Skeletal muscle tissue (tissue), 4 donors: ENCODE measurements around the gene GID8. TPM values are rescaled to one million over a fixed set of nuclear protein-coding genes. Genes with fewer than 3 reads are reported as not detected.

Experiments used
- H3K27ac ChIP-seq: one replicate; pipeline ENCODE4 v1.7.0; 2013; ENCODE audit warnings: mild to moderate bottlenecking, low read depth, low read length, inconsistent platforms
- H3K27me3 ChIP-seq, 3 donors: one replicate each; pipeline ENCODE4 v1.7.0; 2013; ENCODE audit warnings: low read length in 3 of 3; ENCODE audit not compliant: control insufficient read depth in 3 of 3, insufficient read depth in 3 of 3
- H3K36me3 ChIP-seq, 3 donors: one replicate each; pipeline ENCODE4 v1.7.0; 2013; ENCODE audit warnings: low read length in 3 of 3; ENCODE audit not compliant: control insufficient read depth in 3 of 3, insufficient read depth in 3 of 3
- H3K4me1 ChIP-seq, 3 donors: one replicate each; pipeline ENCODE4 v1.7.0; 2013; ENCODE audit warnings: low read length in 3 of 3, mild to moderate bottlenecking in 3 of 3; ENCODE audit not compliant: control insufficient read depth in 3 of 3, insufficient read depth in 3 of 3
- H3K4me3 ChIP-seq, 3 donors: one replicate each; pipeline ENCODE4 v1.7.0; 2013; ENCODE audit warnings: low read length in 3 of 3
- H3K9ac ChIP-seq, 3 donors: one replicate each; pipeline ENCODE4 v1.7.0; 2013; ENCODE audit warnings: low read length in 3 of 3, mild to moderate bottlenecking in 3 of 3, moderate library complexity in 2 of 3, low read depth in 1 of 3
- H3K9me3 ChIP-seq, 3 donors: one replicate each; pipeline ENCODE4 v1.7.0; 2013; ENCODE audit warnings: low read length in 3 of 3; ENCODE audit not compliant: control insufficient read depth in 3 of 3
- total RNA-seq: library from RNA; depleted of rRNA; stranded (reverse); fragments of >200 nt; gene quantifications from one replicate; pipeline ENCODE4 v1.2.3, GENCODE V29; 2014
- donor health status: Osteomylitis.

The GID8 gene
- total RNA-seq, 1 donor from 2014 or later: 28.7 TPM

DNA sequence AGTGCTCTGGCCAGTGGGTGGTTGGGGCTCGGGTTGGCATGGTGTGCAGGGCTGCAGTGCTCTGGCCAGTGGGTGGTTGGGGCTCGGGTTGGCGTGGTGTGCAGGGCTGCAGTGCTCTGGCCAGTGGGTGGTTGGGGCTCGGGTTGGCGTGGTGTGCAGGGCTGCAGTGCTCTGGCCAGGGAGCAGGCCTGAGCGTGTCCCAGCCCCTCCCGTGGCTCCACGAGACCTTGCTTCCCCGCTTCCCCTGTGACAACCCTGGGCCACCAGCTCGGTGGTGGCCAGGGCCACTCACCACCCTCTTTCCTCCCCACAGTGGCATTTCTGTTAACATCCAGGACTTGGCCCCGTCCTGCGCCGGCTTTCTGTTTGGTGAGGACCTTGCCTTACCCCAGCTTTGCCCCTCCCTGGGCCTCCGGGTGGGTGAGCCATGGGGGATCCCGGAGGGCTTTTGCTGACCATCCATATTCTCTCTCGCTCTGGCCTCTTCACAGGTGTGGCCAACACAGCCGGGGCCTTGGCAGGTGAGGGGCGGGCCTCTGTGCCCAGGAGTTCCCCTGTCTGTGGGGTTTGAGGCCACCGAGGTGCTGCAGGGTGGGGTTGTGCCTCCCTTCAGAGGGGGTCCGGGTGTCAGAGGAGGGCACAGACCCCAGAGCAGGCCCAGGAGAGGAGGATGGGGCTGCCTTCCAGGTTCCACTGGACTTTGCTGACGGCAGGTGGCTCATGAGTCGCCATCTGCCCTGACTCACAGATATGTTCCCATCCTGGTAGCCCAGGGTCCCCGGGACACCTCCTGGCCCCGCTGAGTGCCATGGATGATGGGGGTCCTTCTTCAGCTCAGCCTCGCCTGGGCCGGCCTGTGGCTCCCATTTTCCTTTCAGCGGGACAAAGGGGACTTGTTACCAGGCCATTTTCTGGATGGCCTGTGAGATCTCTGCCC lies 28.5 kb downstream of the GID8 start:
- Histone ChIP-seq H3K9ac (no peak overlapping the region), H3K27ac (no peak overlapping the region), H3K4me3 (no peak overlapping the region), H3K9me3 (no peaks in the 10 kb centered on the region), H3K36me3 (no peaks in the 10 kb centered on the region), H3K4me1 (no peaks in the 10 kb centered on the region), H3K27me3 (peaks cover 21 to 32% (median 29%) of the 10 kb centered on the region in 3 donors)

DNA sequence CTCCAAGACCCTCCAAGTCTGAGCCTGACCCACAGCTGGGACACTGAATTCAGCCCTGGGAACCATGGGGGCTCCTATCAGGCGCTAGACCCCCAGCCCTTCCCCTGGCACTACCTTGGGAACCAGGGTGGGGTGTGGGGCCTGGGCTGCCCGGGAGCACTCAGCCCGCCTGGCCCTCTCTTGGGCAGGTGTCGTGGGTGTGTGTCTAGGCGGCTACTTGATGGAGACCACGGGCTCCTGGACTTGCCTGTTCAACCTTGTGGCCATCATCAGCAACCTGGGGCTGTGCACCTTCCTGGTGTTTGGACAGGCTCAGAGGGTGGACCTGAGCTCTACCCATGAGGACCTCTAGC lies 29.2 kb downstream of the GID8 start:
- Histone ChIP-seq H3K27me3 (peaks cover 28 to 39% (median 30%) of the 10 kb centered on the region in 3 donors), H3K36me3 (no peaks in the 10 kb centered on the region), H3K9me3 (no peaks in the 10 kb centered on the region), H3K4me3 (no peak overlapping the region), H3K4me1 (peaks cover 0 to under 1% (median 0%) of the 10 kb centered on the region in 3 donors), H3K27ac (no peak overlapping the region), H3K9ac (no peak overlapping the region)

DNA sequence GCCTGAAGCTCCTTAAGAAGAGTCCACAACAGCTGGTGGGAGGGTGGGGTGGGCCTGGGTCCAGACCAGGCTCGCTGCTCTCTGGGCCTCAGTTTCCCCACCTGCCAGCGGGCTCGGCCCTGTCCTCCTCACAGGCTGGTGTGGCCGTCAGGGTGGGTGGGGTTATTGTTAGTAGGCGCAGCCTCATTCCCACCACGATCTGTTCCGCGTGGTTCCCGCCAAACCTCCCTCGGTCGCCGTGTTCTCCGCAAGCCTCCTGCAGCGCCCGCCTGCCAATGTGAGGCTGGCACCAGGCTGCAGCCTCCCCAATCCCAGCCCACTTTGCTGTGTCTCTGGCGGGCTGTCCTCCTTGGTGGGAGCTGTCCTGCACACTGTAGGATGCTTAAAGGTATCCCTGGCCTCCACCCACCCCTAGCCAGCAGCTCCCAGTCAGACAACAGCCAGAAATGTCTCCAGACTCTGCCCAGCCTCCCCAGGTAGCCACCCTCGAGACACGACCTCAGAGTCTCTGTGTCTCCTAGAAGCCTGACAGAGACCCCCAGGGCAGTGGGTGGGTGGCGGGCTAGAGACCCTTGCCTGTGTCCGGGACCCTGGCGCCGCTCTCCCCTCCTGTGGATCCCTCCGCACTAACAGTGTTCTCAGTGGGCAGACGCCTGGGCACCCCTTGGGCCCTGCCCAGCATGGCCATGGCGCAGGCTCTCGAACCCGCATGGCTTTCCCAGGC lies 29.8 kb downstream of the GID8 start:
- H3K9ac ChIP-seq: no peak overlapping the region
- no peak overlapping the region for H3K27ac ChIP-seq
- H3K4me1 ChIP-seq: peaks cover 3 to 7% (median 4%) of the 10 kb centered on the region in 3 donors
- peaks cover 34 to 45% (median 37%) of the 10 kb centered on the region in 3 donors for H3K27me3 ChIP-seq
- no peaks in the 10 kb centered on the region for H3K36me3 ChIP-seq
- no peaks in the 10 kb centered on the region for H3K9me3 ChIP-seq
- no peak overlapping the region for H3K4me3 ChIP-seq

DNA sequence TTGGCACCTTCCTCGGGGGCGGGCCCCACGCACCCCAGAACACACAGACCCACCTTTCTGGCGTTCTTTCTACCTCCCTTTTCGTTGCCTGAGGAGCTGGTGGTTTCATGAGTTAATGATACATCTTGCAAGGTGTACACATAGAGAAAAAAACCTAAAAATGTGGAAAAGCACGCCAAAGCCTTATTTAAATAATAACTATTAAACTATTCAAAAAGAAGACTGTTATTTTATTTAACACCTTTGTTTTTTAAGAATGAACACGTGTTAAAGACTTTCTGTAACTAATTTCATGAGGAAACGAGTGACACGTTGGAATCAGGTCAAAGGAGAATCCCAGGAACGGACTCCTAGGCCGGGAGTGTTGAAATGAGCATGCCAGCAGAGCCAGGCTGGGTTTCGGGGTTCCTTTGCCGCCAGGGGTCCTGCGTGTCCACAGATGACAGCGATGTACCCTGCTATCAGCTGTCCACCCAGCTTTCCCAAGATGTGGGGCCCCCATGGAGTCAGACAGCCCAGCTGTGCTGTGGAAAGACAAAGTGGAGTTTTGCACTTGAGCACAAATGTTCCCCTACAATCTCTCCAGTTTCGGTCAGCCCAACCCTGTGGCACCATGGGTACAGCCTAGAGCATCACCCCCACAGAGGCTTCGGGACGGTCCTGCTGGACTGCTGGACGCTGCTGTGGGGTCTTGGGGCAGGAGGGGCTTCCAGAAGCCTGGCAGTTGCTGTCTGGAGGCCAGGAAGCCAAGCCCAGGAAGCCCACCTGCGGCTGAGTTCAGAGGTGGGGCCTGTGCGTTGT lies 30.6 kb downstream of the GID8 start:
- Histone ChIP-seq H3K27me3 (peaks cover 39 to 53% (median 45%) of the 10 kb centered on the region in 3 donors), H3K4me3 (no peak overlapping the region), H3K36me3 (no peaks in the 10 kb centered on the region), H3K4me1 (peaks cover 3 to 10% (median 5%) of the 10 kb centered on the region in 3 donors), H3K9ac (no peak overlapping the region), H3K9me3 (no peaks in the 10 kb centered on the region), H3K27ac (no peak overlapping the region)

DNA sequence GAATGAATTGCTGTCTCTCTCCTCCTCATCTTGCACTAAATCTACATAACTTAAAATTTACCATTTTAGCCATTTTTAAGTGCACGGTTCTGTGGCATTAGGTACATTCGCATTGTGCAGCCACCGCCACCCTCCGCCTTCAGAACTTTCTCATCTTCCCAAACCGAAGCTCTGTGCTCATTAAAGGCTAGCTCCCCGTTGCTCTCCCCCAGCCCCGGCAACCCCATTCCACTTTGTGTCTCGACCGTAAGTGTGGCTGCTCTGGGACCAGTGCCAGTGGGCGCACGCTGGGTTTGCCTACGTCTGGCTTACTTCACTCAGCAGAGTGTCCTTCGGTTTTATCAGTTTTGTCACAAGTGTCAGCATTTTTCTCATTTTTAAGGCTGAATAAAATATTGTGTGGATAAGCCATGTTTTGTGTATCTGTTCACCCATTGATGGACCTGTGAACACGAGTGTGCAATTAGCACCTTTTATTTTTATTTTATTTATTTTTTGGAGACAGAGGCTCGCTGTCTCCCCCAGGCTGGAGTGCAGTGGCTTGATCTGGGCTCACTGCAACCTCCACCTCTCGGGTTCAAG lies 31.3 kb downstream of the GID8 start:
- H3K36me3 ChIP-seq: no peaks in the 10 kb centered on the region
- no peak overlapping the region for H3K4me3 ChIP-seq
- no peaks in the 10 kb centered on the region for H3K9me3 ChIP-seq
- H3K4me1 ChIP-seq: peaks cover 3 to 10% (median 5%) of the 10 kb centered on the region in 3 donors
- H3K27me3 ChIP-seq: peaks cover 43 to 59% (median 51%) of the 10 kb centered on the region in 3 donors
- no peak overlapping the region for H3K9ac ChIP-seq
- H3K27ac ChIP-seq: no peak overlapping the region

DNA sequence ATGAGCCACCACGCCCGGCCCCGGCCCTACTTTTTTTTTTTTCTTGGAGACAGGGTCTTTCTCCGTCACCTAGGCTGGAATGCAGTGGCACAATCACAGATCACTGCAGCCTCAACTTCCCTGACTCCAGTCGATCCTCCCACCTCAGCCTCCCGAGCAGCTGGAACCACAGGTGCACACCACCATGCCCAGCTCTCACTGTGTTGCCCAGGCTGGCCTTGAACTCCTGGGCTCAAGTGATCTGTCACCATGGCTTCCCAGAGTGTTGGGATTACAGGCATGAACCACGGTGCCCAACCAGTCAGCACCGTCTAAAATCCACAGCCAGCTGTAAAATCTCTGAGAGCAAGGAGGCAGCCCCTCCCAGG lies 32.0 kb downstream of the GID8 start:
- peaks cover 3 to 10% (median 5%) of the 10 kb centered on the region in 3 donors for H3K4me1 ChIP-seq
- H3K27me3 ChIP-seq: peaks cover 49 to 66% (median 54%) of the 10 kb centered on the region in 3 donors
- no peak overlapping the region for H3K9ac ChIP-seq
- no peak overlapping the region for H3K4me3 ChIP-seq
- no peaks in the 10 kb centered on the region for H3K9me3 ChIP-seq
- H3K27ac ChIP-seq: no peak overlapping the region
- no peaks in the 10 kb centered on the region for H3K36me3 ChIP-seq

DNA sequence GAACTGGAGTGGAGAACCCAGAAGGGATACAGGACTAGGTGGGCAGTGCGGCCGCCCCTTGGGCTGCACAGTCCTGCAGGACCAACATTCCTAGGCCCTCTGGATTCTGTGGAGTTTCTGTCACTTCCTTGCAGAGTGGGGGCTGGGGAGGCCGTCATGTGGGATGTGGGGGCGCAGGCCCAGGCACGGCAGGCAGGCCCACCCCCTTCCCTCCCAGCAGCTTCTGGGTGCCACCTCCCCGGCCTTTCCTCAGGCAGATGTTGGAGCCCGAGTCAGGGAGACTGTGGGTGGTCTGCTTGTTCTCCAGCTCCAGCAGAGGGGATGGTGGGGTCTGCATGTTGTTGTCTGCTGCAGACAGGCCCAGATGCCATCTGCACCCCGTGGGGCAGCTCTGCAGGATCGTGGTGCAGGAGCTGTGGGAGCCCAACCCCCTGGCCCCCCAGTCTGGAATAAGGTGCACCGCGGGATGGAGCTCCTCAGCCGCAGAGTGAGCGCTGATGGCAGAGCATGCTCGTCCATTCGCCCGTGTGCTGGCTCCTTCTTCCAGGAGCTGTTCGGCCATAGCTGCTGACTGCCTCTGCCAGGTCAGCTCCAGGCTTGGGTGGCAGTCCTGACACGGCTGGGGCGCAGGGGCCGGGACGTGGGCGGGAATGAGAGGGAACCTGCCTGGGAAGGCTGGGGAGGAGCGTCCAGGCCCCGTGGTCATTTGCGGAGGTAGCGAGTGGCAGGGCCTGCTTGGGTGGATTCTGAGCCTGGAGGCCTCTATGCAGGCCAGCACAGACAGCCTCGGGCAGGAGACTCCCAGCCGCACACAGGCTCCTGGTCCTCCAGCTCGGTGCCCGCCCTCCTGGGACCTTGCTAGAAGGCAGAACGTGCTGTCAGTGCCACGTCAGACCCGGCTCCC lies 32.6 kb downstream of the GID8 start:
- no peaks in the 10 kb centered on the region for H3K36me3 ChIP-seq
- H3K27ac ChIP-seq: no peak overlapping the region
- H3K4me3 ChIP-seq: no peak overlapping the region
- H3K27me3 ChIP-seq: peaks cover 56 to 72% (median 59%) of the 10 kb centered on the region in 3 donors
- no peaks in the 10 kb centered on the region for H3K9me3 ChIP-seq
- H3K9ac ChIP-seq: no peak overlapping the region
- peaks cover 3 to 10% (median 5%) of the 10 kb centered on the region in 3 donors for H3K4me1 ChIP-seq

DNA sequence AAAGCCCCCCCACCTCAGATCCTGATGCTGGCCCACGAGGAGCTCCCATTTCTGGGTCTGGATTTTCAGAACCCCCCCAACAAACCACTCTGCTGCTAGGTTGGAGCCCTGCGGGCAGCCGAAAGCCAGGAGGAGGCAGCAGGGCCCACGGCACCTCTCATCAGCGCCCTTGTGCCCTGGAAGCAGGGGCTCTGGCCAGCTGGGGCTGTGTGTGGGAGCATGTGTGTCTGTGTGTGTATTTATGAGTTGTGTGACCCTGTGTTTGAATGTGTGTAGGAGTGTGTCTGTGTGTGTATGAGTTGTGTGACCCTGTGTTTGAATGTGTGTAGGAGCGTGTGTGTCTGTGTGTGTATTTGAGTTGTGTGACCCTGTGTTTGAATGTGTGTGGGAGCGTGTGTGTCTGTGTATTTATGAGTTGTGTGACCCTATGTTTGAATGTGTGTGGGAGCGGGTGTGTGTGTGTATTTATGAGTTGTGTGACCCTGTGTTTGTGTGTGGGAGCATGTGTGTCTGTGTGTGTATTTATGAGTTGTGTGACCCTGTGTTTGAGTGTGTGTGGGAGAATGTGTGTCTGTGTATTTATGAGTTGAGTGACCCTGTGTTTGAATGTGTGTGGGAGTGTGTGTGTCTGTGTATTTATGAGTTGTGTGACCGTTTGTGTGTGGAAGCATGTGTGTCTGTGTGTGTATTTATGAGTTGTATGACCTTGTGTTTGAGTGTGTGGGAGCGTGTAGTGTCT lies 33.4 kb downstream of the GID8 start:
- Histone ChIP-seq H3K9ac (no peak overlapping the region), H3K27me3 (peaks cover 64 to 80% (median 67%) of the 10 kb centered on the region in 3 donors)

More for the DNA sequence above, 33.4 kb downstream of the GID8 start:
- no peaks in the 10 kb centered on the region for H3K9me3 ChIP-seq
- H3K4me3 ChIP-seq: no peak overlapping the region
- no peak overlapping the region for H3K27ac ChIP-seq
- peaks cover 3 to 10% (median 5%) of the 10 kb centered on the region in 3 donors for H3K4me1 ChIP-seq
- no peaks in the 10 kb centered on the region for H3K36me3 ChIP-seq
